AG08395 (cell line): ENCODE data around the gene LRRFIP1.

ENCODE experiments used
- DNase-seq: peaks from one replicate; pipeline ENCODE4 v3.0.0; 2012; ENCODE audit warnings: mixed read lengths, low spot score

The LRRFIP1 gene

DNA sequence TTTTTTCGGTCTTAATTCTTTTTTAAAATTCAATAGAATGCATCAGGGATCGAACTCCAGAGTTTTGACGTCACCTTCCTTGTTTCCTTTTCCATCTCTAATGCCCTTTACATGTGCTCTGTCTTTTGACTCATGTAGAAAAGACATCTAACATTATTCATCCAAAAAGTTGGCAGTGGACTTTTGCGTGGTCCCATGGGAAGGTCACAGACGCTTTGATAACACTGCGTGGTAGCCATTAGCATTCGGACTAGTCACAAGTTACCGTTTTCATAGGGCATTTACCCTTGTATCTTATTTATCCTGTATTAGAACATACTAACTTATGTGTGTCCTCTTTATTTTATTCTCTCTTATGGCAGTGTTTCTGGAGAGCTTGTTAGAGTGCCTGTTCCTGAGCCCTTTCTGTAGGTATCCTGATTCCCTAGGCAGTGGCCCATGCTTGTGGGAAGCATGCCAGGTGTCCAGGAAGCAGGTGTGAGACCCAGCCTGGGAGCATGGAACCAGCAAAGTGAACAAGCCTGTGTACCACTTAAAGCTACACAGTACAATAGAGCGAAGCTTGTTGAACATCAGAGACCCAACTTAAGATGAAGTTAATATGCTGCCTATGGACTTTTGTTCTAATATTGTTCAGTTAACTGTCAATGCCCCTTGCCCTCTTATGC, 97.6 kb downstream of the LRRFIP1 start:
- DNase-seq, result no peak

DNA sequence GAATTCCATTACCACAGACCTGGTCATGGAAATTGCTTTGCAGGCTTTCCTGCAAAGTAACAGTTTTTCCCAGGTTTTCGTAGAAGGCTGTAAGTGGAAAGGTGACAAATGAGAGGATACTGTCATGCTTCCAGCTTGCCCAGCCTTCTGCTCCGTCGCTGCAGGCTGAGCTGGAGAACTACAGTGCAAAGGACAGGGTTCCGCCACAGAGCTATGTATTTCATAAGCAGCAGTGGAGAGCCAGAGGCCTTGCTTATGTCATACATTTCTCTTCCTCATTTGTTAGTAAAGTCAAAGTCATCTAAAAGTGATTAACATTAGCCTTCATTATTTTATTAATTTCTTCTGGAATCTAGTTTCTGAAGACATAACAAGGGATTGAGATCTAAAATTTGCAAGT, 98.3 kb downstream of the LRRFIP1 start:
- DNase-seq, result no peak

DNA sequence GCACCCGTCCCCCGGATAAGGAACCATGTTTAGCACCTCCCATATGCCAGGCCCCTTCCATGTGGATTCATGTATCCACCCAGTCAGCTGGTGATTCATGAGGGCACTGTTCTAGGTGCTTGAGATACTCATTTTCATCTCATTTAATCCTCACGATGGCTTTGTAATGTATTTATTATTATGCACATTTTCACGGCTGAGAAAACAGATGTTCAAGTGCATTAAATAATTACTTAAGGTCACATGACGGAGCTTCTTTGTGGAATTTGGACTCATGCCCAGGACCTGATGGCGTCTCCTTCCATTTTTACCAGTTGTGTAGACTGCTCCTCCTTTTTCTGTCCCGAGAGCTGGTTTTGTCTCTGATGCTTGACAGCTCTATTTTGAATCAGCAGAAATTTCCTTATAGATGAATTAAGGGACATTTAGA, 99.0 kb downstream of the LRRFIP1 start:
- no peak for DNase-seq

DNA sequence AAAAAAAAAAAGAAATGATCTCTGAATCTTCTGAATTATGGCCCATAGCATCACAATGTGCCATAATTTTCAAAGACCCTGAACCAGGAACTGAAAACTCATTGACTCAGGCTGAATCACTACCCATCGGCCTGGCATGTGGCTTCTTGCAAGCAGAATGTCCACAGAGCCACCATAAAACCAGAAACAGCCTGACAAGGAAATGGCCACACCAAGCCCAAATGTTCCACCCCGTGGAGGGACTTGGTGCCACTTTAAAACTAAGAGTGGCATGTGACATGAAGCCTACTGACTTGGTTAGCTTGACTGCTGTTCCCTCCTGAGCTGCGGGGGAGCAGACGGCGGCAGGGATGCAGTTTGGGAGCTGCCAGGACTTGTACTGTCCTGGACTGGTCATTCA, 100.0 kb downstream of the LRRFIP1 start:
- no peak for DNase-seq

DNA sequence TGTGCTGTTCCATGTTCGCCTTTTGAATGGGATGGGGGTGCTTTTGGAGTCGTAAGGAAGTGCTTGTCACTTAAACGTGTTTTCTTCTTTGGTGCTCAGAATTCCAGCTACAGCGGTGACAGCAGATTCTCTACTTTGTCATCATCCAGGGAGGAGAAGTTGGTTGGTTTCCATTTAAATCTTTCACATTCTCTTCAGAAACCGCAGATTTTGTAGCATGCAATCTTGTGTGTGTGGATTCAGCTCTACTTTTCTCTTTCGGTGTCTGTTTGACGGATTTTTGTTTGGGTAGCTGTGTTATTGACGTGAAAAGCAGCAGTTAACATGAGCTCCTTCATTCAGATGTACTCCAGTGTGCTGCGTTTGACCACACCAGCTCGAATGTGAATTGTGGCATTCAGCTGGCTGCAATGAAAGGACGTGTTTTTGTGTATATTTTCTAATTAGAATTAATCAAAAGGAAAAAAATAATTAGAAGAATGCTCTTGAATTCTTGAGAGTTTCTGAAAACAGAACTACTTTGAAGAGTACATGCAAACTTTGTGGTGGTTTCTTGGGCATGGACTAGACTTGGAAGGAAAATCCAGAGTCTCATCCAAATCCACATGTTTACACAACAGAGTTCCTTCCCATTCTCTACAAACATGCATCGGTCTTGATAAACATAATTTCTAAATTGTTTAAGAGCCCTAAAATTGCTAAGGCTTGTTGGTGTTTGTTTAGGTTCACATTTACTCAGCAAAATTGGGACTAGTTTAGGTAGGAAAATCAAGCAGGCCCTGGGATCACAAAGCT, 102.5 kb downstream of the LRRFIP1 start:
- peak; percentile 72 for DNase-seq

DNA sequence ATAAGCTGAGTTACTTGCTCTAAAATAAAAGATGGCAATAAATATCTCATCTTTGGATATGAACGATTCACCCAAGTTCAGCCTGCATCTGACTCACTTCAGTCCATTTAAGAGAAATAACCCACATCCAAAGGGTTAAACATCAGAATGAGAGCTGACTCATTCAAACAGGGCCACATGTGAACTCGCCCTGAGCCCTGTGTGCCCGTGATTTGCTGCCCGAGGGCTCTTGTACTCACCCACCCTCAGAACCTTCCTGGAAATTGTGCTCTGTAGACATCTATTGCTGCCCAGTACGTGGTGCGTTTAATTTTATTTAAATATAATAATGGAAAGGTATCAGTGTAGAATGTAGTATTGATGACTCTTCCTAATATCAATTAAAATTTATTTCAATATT, 104.3 kb downstream of the LRRFIP1 start:
- DNase-seq, result peak; percentile 66

DNA sequence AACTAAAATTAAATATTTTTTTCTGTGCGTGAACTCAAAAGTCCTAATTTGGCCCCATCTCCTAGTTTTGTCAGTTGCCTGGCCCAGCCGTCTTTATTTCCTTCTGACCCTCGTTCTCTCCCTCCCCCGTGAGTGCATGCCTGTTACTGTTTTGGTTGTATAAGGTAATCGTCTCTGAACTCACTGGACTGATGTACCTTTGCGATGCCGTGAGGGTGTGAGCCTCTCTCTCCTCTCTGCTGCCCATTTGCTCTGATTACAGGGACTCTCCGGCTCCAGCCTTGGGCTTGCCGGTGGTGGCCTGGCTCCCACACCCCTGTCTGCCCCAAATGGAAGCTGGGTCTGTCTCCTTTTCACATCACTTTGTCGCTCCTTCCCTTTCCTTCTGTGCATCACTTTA, 104.7 kb downstream of the LRRFIP1 start:
- no peak for DNase-seq

DNA sequence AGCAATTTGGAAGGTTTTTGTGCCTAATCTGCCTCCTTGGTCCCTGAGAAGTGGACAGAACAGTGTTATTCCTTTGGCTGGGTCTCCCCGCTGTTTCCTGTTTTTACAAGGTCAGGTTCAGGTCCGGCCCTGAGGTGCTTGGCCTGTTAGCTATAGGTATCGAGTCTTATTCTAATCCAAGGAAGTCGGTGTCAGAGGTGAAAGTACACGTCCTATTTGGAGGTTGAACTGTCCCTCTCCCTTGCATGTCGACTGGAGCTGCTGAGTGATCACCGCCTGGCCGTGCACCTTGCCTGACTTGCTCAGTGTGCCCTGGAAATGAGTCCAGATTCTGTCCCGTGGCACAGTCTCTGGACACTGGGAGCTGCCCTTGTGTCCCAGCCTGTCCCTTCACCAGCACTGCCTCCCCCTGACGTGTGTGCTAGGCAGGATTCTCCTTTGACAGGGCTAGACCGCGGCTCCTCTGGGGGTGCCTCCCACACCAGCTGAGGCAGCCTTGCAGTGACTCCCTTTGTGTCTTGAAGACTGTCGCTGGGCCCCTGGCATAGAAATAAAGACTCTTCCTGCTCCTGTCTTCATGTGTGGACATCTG, 105.5 kb downstream of the LRRFIP1 start:
- DNase-seq, result no peak

DNA sequence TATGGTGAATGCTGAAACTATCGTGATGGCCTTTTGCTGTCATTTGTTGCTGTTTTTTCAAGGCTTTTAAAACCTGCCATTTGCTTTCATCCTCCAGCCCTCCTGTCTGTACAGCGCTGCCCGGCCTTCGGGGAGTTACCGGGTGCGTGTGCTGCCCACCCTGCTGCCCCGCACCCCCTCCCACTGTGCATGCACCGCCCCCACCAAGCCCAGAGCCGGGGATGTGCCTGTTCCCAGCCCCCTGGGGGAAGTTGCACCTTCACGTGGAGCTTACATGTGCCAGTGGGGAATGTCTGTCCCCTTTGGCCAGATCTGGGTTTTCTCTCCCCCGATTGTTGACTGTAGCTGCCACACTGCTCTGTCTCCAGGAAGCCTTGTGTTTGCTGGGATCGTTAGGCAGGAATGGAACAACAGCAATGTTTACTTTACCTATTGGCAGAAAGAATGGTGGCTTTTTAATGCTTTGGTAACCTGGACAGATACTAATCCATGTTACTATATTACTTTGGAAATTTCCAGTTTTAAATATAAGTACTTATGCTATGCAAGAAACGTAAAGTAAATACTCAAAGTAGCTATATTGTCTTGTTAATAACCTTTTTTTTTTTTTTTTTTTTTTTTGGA, 106.4 kb downstream of the LRRFIP1 start:
- DNase-seq, result no peak

DNA sequence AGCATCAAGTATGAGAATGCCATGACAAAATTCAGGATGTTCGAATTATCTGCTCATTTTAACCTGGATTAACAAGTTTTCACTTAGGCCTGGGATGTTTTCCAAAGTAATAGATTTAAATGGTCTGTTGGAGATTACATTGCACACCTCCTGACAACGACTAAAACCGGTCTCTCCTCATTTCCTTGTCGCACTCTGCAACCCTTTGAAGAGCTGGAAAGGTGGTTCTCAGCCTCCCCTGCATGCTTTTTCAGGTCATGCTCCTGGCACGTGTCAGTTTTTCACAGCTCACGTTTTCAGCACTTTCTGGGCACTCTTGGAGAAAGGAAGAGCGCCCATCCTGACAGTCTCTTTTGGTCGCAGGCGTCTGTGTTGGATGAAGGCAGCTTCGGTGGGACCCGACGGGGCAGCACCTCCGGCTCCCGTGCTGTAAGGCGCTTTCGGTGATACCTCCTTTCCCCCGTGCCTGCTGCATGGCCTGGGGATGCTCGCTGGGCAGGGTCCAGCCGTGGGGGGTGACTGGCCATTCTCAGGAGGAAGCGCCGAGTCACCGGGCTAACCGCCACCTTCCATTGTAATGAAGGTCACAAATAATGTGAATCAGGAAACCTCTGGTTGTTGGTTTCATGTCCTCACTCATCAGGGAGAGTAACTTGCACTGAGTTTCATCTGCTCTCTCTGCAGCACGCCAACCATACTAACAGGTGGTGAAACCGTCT, 107.7 kb downstream of the LRRFIP1 start:
- no peak for DNase-seq

DNA sequence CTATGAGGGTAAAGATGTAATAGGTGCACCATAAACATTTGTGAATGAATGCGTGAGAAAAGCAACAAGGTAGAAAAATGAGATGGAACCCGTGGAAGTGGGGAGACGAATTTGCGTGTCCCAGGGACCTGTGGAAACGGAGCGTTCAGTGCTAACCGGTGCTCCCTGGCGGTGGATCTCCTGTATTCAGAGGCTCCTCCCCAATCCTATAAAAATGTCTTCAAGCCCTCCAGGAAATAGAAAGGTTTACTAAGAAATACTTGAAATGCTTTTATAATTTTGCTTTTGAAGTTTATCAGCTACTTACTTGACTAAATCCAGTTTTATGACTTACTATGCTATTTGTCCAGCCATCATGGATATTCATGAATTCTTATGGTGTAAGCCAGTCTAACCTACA, 108.4 kb downstream of the LRRFIP1 start:
- no peak for DNase-seq

DNA sequence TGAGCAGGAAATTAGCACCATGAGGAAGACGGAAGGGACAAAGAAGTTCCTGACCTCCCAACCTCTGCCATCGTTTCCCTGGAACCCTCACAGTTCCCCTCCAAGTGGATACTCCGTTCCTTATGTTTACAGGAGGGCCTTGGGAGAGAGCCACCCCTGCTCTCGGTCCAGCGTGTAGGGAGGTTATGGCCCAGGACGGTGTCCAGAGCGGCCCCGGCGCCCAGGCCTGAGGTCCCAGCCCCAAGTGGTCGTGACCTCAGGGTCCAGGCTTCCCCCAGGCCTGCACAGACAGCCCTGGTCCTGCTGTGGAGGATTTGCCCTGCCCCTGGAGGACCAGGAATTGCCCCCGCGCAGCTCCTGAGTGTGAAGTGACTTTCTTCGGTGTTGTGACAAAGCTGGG, 109.4 kb downstream of the LRRFIP1 start:
- no peak for DNase-seq

DNA sequence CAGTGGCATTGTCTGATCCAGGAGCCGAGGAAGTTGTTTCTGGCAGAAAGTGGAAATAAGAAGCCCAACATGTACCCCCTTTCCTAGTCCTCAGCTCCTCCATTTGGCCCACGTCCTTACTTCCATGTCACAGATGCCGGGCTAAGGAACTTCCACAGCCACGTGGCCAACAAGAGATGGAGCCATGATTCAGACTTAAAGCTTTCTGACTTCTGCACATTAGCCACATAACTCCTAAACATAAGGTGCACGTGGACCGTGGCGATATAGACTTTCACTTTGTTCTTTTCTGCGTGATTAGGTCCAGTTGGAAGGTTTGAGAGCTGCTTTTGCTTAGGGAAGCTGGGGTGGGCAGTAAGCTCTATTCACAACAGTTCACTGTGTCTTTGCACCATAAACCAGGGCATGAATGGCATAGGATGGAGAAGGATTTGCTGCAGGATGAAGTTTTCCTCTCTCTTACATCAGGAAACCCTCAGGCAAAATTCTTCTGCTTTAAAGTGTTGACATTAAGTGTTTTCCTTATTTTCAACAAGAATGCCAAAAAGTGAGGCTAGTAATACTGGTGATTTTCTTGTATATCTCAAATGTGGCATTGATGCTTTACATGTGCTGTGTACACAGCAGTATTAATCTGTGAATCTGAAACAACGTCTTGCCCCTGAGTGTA, 109.9 kb downstream of the LRRFIP1 start:
- no peak for DNase-seq

DNA sequence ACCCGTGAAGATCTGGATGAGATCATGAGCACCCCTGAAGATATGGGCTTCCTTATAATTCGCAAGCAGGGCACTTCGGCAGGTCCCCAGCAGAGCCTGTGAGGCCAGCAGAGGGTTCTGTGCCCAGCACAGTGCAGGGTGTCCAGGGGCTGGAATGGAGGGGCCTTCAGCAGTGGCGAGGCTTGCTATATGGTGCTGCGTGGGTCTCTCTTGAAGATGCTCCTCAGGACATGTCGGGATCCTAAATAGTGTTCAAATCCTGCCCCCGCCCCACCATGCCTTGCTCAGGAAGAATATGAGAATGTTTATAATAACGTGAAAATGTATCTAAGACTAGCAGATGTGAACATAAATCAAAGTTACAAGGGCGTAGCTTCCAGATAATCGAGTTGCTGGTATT, 110.9 kb downstream of the LRRFIP1 start:
- no peak for DNase-seq

DNA sequence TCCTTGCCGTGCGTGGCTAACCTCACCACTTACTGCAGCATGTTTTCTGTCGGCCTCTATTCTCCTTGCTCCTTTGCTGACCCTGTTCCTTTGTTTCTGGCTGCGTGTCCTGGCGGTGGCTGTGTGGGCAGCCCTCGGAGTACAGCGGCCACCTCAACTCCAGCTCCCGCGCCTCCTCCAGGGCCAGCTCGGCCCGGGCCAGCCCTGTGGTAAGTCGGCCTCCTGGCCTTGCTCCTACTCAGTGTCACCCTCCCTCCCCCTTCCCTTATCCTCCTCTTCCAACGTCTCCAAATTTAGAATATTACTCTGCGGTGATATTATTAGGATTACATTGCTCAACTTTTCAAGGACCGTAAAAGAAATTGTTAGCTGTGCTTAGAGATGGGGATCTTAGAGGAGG, 111.7 kb downstream of the LRRFIP1 start:
- no peak for DNase-seq

DNA sequence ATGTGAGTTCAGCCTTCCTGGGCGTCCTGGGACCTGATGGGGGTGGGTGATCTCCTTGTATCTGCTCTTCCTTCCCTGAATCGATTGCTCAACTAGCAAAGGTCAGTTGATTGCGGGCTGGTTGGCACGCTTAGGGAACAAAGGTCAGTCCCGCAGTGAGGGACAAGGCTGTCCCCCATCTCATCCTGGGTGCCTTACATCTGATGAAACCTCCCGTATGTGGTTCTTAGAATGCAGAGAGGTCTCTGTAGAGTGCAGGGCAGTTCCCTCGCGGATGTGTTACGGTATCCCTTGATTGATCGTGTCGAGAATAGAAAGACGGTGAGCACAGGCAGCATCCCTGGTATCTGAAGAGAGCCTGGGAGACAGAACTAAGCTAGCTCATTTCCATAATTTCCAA, 114.8 kb downstream of the LRRFIP1 start:
- no peak for DNase-seq

DNA sequence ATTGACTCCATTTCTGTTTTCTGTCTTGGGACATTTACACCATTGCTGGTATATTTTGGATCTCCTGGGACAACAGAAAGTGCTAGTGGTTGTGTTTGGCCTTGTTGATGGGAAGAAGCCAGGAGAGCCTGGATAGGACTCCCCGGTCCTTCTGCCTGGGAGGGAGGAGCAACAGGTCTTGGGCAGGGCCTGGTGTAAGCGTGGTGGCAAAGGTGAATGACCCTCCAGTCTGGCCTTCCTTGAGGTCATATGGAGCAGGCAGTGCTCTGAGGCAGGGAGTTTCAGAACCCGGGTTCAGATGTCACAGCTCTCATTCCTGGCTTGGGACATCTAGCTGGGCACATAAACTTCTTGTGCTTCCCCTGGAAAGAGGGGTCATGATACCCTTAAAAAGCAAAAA, 115.2 kb downstream of the LRRFIP1 start:
- no peak for DNase-seq

DNA sequence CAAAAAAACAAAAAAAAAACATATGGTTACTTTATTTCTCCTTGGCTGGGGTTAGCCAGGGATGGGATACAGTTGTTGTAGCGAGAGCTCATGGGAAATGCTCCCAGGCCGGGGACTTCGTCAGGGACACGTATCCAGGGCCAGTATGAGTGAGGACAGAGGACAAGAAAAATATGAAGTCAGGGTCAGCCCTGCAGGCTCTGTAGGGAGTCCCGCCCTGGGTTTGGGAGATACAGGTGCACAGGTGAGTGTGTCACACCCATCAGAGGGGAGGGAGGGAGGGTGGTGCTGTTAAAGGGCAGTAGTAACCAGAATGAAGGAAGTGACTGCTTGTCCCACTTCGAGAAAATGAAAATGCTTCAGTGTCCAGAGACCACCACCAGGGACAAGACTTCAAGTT, 115.6 kb downstream of the LRRFIP1 start:
- DNase-seq, result no peak

DNA sequence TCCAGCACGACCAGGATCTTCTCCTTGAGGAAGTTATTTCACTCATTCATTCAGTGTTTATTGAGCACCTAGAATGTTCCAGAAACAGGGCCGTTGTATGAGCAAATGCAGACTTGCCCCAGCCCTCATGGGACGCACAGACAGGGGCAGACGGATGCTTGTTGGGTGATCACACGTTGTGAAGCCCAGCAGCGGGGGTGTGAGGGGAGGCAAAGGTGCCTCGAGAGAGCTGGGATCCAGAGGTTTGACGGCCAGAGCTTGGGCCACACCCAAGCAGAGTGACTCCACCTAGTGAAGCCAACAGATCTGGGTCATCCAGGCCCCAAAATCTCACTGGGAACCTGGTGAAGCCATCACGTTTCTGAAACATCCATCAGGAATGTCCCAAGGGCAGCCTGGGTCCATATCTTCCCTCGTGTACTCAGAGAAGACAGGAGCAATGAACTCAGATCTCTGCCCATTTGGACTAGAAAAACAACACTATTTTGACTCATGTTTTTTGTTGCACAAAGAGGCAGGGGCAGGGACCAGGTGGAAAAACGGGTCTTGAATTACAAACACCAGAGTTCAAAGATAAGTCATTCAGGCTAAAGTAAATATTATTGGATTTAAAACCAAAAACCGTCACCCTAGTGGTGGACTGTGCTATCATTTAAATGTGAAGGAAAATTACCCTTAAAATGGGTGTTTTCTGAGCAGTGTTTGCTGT, 116.3 kb downstream of the LRRFIP1 start:
- DNase-seq, result peak; percentile 49

DNA sequence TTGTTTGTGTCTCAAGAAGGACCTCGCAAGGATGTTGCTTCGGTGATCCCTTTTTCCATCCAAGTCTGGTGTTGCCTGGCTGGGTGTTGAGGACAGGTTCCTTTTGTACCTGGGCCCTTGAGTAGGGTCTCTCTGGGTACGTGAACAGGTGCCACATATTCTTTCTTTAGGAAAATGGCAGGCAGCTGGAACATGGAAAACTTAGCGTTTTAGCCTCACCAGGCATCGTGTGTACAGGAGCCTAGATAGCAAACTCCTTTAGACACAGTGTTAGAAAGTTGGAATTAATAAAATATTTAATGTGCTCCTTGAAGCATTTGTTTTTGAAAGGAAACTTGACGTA, 116.9 kb downstream of the LRRFIP1 start:
- DNase-seq, result no peak

DNA sequence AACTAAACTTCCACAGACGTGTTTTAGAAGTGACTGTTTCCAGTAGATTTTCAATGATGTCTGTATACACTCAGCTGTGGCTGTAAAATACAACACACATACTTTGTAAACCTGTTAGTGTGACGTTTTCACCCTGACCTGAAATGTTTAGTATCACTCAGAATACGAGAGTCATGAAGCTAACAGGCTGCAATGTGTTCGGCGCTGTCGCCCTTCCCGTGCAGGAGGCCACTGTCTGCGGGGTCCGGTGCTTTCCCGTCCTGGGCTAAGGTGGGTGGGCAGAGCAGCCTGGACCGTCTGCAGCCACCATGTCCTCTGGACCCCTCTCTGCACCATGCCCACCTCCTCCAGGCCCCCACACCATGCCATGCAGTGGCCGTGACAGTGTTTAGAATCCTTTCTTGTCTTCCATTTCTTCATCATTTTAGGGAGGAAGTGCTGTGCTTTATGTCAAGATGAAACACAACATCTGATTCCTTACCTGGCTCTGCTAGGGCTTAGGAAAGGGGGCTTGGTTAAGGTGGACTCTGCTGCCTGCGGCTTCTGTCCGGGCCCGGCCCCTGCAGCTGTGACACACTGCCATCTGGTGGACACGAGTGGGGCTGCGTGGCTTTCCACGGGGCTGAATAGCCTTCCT, 117.3 kb downstream of the LRRFIP1 start:
- peak; percentile 85 for DNase-seq
